ENCODE measurements around the gene ICE2. TPM values are rescaled to one million over a fixed set of nuclear protein-coding genes. Genes with fewer than 3 reads are reported as not detected.
"Not testable (repeated sequence)": the region's sequence is repeated elsewhere in the genome, so short reads cannot be mapped to it uniquely, and the experiment has no call there.

ICE2 gene
- total and polyA plus RNA-seq, 2 donors: 30.1 to 37.4 TPM

DNA sequence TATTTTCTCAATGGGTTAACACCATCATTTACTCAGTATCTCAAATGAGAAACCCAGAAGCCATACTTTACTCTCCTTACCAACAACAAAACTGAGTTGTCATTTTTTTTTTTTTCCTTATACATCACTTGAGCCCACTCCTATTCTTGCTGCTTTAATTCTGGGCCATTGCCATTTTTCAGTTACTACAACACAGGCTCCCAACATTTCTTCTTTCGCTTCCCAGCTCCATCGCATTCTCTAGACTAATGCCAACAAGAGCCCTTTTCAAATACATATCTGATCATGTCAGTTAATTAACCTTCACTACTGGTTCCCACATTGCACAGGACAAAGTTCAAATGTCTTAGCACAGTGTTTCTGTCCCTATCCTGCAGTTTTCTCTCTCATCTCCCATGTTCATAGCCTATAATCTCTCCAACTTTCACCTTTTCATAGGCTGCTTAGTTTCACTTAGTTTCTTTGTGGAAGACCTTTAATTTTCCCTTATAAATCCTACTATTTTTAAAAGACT lies 58.7 kb downstream of the ICE2 start:
- H3K4me1 ChIP-seq (ENCODE audit: control insufficient read depth in 2 of 2, insufficient read depth in 2 of 2, low read length in 2 of 2): no peaks in the 10 kb centered on the region

DNA sequence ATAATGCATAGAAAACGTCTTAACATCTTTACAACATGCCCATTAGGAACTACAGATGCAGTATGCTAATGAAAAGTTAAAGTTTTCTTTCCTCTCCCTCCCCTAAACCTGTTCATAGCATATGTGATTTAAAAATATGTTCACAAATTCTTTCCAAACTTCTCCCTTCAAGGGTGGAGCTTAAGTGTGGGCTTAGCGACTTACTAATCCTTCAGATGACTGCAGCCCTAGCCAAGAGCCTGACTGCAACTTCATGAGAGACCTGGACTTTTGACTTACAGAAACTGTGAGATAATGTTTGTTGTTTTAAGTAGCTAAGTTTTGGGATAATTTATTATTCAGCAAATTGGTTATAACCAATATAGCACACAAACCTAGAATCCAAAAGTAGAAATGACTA lies 59.2 kb downstream of the ICE2 start:
- H3K4me1 ChIP-seq (ENCODE audit: control insufficient read depth in 2 of 2, insufficient read depth in 2 of 2, low read length in 2 of 2): no peaks in the 10 kb centered on the region
- H3K9me3 ChIP-seq (ENCODE audit: control insufficient read depth in 2 of 2, insufficient read depth in 1 of 2, low read length in 1 of 2): no peaks in the 10 kb centered on the region
- 97% methylated on average over 2 of the region's 2 CpGs for WGBS
- peaks cover 0 to 6% of the 10 kb centered on the region in 2 donors for H3K36me3 ChIP-seq (ENCODE audit: control insufficient read depth in 2 of 2, insufficient read depth in 2 of 2, low read length in 1 of 2)
- H3K27me3 ChIP-seq (ENCODE audit: control insufficient read depth in 2 of 2, insufficient read depth in 1 of 2, low read length in 1 of 2): no peaks in the 10 kb centered on the region
- no peak overlapping the region for H3K27ac ChIP-seq (ENCODE audit: low read depth in 1 of 2, low read length in 1 of 2)
- no peak overlapping the region for H3K4me3 ChIP-seq (ENCODE audit: low read length in 2 of 2)
- DNase-seq (ENCODE audit: low read depth in 6 of 9, low spot score in 9 of 9): no peak

More for the DNA sequence above, 58.7 kb downstream of the ICE2 start:
- Histone ChIP-seq H3K27ac (ENCODE audit: low read depth in 1 of 2, low read length in 1 of 2) (no peak overlapping the region), H3K36me3 (ENCODE audit: control insufficient read depth in 2 of 2, insufficient read depth in 2 of 2, low read length in 1 of 2) (peaks cover under 1 to 7% of the 10 kb centered on the region in 2 donors), H3K9me3 (ENCODE audit: control insufficient read depth in 2 of 2, insufficient read depth in 1 of 2, low read length in 1 of 2) (no peaks in the 10 kb centered on the region), H3K4me3 (ENCODE audit: low read length in 2 of 2) (no peak overlapping the region), H3K27me3 (ENCODE audit: control insufficient read depth in 2 of 2, insufficient read depth in 1 of 2, low read length in 1 of 2) (no peaks in the 10 kb centered on the region)
- over 99% methylated on average over 2 of the region's 2 CpGs for WGBS
- DNase-seq (ENCODE audit: low read depth in 6 of 9, low spot score in 9 of 9): no peak

DNA sequence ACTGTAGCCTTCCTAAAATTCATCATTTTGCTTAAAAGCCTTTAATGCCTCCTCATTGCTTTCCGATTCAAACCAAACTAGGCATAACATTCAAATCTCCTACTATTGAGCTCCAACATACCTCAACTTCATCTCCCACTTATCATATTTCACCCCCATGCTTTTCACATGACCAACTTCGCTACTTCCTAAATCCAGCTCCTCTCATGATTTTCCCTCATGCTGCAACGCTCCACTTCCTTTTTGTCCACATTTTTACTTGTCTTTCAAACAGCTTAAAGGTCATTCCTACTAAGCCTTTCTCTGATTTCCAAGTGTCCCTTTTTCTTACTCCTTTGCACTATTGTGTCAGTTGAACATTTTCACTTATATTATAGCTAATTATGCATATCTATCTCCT lies 60.8 kb downstream of the ICE2 start:
- peaks cover 0 to 6% of the 10 kb centered on the region in 2 donors for H3K36me3 ChIP-seq (ENCODE audit: control insufficient read depth in 2 of 2, insufficient read depth in 2 of 2, low read length in 1 of 2)
- H3K4me1 ChIP-seq (ENCODE audit: control insufficient read depth in 2 of 2, insufficient read depth in 2 of 2, low read length in 2 of 2): no peaks in the 10 kb centered on the region
- no peaks in the 10 kb centered on the region for H3K27me3 ChIP-seq (ENCODE audit: control insufficient read depth in 2 of 2, insufficient read depth in 1 of 2, low read length in 1 of 2)
- 85% methylated on average over 3 of the region's 3 CpGs for WGBS
- no peak overlapping the region for H3K27ac ChIP-seq (ENCODE audit: low read depth in 1 of 2, low read length in 1 of 2)
- no peaks in the 10 kb centered on the region for H3K9me3 ChIP-seq (ENCODE audit: control insufficient read depth in 2 of 2, insufficient read depth in 1 of 2, low read length in 1 of 2)
- DNase-seq (ENCODE audit: low read depth in 6 of 9, low spot score in 9 of 9): no peak
- H3K4me3 ChIP-seq (ENCODE audit: low read length in 2 of 2): no peak overlapping the region

DNA sequence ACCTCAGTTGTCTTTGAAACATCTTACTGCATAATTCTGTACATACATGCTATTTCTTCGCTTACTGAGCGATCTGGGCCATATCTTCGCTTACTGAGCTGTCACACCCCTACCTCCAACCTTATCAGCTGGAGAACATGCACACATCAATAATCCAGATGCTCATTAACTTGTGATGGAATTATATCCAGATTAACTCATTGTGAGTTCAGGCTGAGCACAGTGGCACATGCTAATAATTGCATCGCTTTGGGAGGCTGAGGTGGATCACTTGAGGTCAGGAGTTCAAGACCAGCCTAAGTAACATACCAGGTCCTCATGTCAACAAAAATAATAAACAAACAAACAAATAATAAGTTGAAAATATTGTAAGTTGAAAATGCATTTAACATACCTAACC lies 61.8 kb downstream of the ICE2 start:
- DNase-seq (ENCODE audit: low read depth in 6 of 9, low spot score in 9 of 9): no peak
- Histone ChIP-seq H3K27me3 (ENCODE audit: control insufficient read depth in 2 of 2, insufficient read depth in 1 of 2, low read length in 1 of 2) (no peaks in the 10 kb centered on the region), H3K9me3 (ENCODE audit: control insufficient read depth in 2 of 2, insufficient read depth in 1 of 2, low read length in 1 of 2) (no peaks in the 10 kb centered on the region), H3K4me3 (ENCODE audit: low read length in 2 of 2) (no peak overlapping the region), H3K36me3 (ENCODE audit: control insufficient read depth in 2 of 2, insufficient read depth in 2 of 2, low read length in 1 of 2) (peaks cover 0 to 1% of the 10 kb centered on the region in 2 donors), H3K27ac (ENCODE audit: low read depth in 1 of 2, low read length in 1 of 2) (no peak overlapping the region), H3K4me1 (ENCODE audit: control insufficient read depth in 2 of 2, insufficient read depth in 2 of 2, low read length in 2 of 2) (no peaks in the 10 kb centered on the region)
- whole genome bisulfite sequencing: 98% methylated on average over 4 of the region's 4 CpGs

DNA sequence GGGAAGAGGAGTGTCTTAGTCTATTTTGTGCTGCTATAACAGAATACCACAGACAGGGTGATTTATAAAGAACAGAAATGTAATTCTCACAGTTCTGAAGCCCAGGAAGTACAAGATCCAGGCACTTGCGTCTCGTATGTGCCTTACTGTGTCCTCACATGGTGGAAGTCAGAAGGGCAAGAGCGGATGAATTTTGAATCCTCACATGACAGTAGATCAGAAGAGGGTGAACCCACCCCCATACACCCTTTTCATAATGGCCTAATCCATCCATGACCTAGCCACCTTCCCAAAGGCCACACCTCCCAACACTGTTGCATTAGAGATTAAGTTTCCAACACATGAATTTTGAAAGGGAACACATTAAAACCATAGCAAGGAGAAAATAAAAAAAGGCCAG lies 62.5 kb downstream of the ICE2 start:
- Histone ChIP-seq H3K4me3 (ENCODE audit: low read length in 2 of 2) (no peak overlapping the region), H3K27ac (ENCODE audit: low read depth in 1 of 2, low read length in 1 of 2) (no peak overlapping the region), H3K4me1 (ENCODE audit: control insufficient read depth in 2 of 2, insufficient read depth in 2 of 2, low read length in 2 of 2) (no peaks in the 10 kb centered on the region), H3K27me3 (ENCODE audit: control insufficient read depth in 2 of 2, insufficient read depth in 1 of 2, low read length in 1 of 2) (no peaks in the 10 kb centered on the region), H3K9me3 (ENCODE audit: control insufficient read depth in 2 of 2, insufficient read depth in 1 of 2, low read length in 1 of 2) (no peaks in the 10 kb centered on the region), H3K36me3 (ENCODE audit: control insufficient read depth in 2 of 2, insufficient read depth in 2 of 2, low read length in 1 of 2) (no peaks in the 10 kb centered on the region)
- no peak for DNase-seq (ENCODE audit: low read depth in 6 of 9, low spot score in 9 of 9)
- 98% methylated on average over 3 of the region's 3 CpGs for WGBS

DNA sequence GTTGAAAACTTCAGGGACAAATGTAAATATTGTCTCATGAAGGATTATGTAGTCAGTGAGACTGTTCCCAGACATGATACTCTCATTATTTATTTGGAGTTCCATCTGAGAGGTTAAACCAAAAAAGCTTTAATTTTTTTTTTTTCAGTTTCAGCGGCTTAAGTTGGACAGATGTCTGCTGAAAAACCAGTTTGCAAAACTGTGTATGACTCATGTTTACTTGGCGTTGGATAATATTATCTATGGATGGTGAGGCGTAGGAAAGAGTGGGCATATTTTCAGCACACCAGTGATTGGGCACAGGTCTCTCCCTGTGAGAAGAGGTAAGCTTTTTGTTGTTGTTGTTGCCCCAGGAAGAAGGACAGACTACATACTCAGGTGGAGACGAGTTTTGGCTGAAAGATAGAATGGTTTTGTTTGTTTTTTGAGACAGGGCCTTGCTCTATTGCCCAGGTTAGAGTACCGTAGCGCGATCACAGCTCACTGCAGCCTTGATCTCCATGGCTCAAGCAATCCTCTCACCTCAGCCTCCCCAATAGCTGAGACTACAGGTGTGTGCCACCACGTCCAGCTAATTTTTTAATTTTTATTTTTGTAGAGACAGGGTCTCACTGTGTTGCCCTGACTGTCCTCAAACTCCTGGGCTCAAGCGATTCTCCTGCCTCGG lies 64.8 kb downstream of the ICE2 start:
- Histone ChIP-seq H3K4me3 (ENCODE audit: low read length in 2 of 2) (no peak overlapping the region), H3K27ac (ENCODE audit: low read depth in 1 of 2, low read length in 1 of 2) (no peak overlapping the region), H3K4me1 (ENCODE audit: control insufficient read depth in 2 of 2, insufficient read depth in 2 of 2, low read length in 2 of 2) (no peaks in the 10 kb centered on the region), H3K36me3 (ENCODE audit: control insufficient read depth in 2 of 2, insufficient read depth in 2 of 2, low read length in 1 of 2) (no peaks in the 10 kb centered on the region), H3K27me3 (ENCODE audit: control insufficient read depth in 2 of 2, insufficient read depth in 1 of 2, low read length in 1 of 2) (no peaks in the 10 kb centered on the region), H3K9me3 (ENCODE audit: control insufficient read depth in 2 of 2, insufficient read depth in 1 of 2, low read length in 1 of 2) (no peaks in the 10 kb centered on the region)
- WGBS: 81% methylated on average over 10 of the region's 10 CpGs
- DNase-seq (ENCODE audit: low read depth in 6 of 9, low spot score in 9 of 9): no peak

DNA sequence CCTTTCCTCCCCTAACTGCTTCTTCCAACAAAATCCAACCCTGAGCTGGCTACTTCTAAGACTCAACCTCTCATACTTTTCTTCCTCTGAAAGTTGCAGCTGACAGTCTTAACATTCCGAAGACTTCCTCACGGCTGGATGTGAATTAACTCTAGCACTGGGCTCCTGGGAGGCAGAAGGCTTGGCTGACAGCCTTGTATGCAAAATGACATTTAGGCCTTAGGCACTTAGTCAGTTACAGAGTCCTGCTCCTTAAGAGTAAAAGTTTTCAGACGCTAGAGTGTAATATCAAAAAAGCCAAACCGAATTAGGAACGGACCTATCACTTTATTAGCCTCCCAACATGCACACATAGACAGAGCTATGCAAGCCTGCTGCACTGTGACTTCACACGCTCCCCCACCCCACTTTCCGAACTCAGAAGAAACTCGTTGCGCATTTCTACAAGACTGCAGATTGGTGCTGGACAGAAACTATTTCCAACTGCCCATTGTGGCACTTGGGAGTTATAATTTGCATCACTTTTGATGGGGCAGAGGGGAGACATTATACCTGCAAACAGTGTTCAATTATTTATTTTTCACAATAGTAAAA lies 65.6 kb downstream of the ICE2 start:
- Histone ChIP-seq H3K27ac (ENCODE audit: low read depth in 1 of 2, low read length in 1 of 2) (no peak overlapping the region), H3K4me1 (ENCODE audit: control insufficient read depth in 2 of 2, insufficient read depth in 2 of 2, low read length in 2 of 2) (no peaks in the 10 kb centered on the region), H3K4me3 (ENCODE audit: low read length in 2 of 2) (no peak overlapping the region), H3K9me3 (ENCODE audit: control insufficient read depth in 2 of 2, insufficient read depth in 1 of 2, low read length in 1 of 2) (no peaks in the 10 kb centered on the region), H3K36me3 (ENCODE audit: control insufficient read depth in 2 of 2, insufficient read depth in 2 of 2, low read length in 1 of 2) (no peaks in the 10 kb centered on the region), H3K27me3 (ENCODE audit: control insufficient read depth in 2 of 2, insufficient read depth in 1 of 2, low read length in 1 of 2) (no peaks in the 10 kb centered on the region)
- DNase-seq (ENCODE audit: low read depth in 6 of 9, low spot score in 9 of 9): no peak
- WGBS: 86% methylated on average over 9 of the region's 9 CpGs

DNA sequence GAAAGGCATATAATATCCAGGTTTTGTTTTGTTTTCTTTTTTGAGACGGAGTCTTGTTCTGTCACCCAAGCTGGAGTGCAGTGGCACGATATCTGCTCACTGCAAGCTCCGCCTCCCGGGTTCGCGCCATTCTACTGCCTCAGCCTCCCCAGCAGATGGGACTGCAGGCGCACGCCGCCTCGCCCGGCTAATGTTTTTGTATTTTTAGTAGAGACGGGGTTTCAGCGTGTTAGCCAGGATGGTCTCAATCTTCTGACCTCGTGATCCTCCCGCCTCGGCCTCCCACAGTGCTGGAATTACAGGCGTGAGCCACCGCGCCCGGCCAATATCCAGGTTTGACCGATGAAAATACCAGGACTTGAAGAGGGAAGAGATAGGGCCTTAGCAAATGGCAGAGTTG lies 66.1 kb downstream of the ICE2 start:
- DNase-seq (ENCODE audit: low read depth in 6 of 9, low spot score in 9 of 9); H3K27ac ChIP-seq (ENCODE audit: low read depth in 1 of 2, low read length in 1 of 2): not testable (repeated sequence)
- WGBS: 98% methylated on average over 21 of the region's 21 CpGs

DNA sequence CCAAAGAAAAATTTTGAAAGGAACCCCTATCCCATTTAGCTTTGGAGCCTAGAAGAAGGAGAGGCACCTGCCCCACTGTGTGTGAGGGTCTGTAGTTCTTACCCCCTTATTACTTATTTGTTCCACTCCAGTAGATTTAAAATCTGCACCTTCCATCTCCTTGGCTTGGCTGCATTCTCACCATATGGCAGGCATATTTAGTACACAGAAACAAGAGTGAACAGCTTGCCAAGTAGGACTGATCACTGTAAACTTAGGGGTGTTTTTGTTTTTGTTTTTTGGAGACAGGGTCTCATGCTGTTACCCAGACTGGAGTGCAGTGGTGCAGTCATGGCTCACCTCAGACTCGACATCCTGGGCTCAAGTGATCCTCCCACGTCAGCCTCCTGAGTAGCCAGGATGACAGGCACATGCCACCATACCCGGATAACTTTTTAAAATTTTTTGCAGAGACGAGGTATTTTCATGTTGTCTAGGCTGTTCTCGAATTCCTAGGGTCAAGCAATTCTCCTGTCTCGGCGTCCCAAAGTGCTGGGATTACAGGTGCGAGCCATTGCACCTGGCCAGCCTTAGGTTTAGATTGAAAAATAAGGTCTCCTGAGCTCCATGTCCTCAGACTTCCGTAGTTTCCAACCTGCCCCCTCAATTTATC lies 67.0 kb downstream of the ICE2 start:
- no peaks in the 10 kb centered on the region for H3K4me1 ChIP-seq (ENCODE audit: control insufficient read depth in 2 of 2, insufficient read depth in 2 of 2, low read length in 2 of 2)
- no peak for DNase-seq (ENCODE audit: low read depth in 6 of 9, low spot score in 9 of 9)

More for the DNA sequence above, 66.1 kb downstream of the ICE2 start:
- not testable (repeated sequence) for H3K4me3 ChIP-seq (ENCODE audit: low read length in 2 of 2); H3K36me3 ChIP-seq (ENCODE audit: control insufficient read depth in 2 of 2, insufficient read depth in 2 of 2, low read length in 1 of 2); H3K9me3 ChIP-seq (ENCODE audit: control insufficient read depth in 2 of 2, insufficient read depth in 1 of 2, low read length in 1 of 2); H3K27me3 ChIP-seq (ENCODE audit: control insufficient read depth in 2 of 2, insufficient read depth in 1 of 2, low read length in 1 of 2); H3K4me1 ChIP-seq (ENCODE audit: control insufficient read depth in 2 of 2, insufficient read depth in 2 of 2, low read length in 2 of 2)

More for the DNA sequence above, 67.0 kb downstream of the ICE2 start:
- WGBS: 95% methylated on average over 9 of the region's 9 CpGs
- H3K27ac ChIP-seq (ENCODE audit: low read depth in 1 of 2, low read length in 1 of 2): no peak overlapping the region
- no peak overlapping the region for H3K4me3 ChIP-seq (ENCODE audit: low read length in 2 of 2)
- H3K27me3 ChIP-seq (ENCODE audit: control insufficient read depth in 2 of 2, insufficient read depth in 1 of 2, low read length in 1 of 2): no peaks in the 10 kb centered on the region
- no peaks in the 10 kb centered on the region for H3K36me3 ChIP-seq (ENCODE audit: control insufficient read depth in 2 of 2, insufficient read depth in 2 of 2, low read length in 1 of 2)
- no peaks in the 10 kb centered on the region for H3K9me3 ChIP-seq (ENCODE audit: control insufficient read depth in 2 of 2, insufficient read depth in 1 of 2, low read length in 1 of 2)
